DMS114 treated with DMSO at 0.1 percent for 48 hours (cell line): ENCODE results near the gene NCCRP1.

Experiments
- DNase-seq: peaks from one replicate; lab custom pipeline; 2025; ENCODE audit not compliant: unreplicated experiment; lab: John Stamatoyannopoulos, UW

The NCCRP1 gene

GRCh38 chr19:39178296-39179006 is 18.3 kb upstream of the NCCRP1 start:
- no peak for DNase-seq

GRCh38 chr19:39179754-39180153 is 17.0 kb upstream of the NCCRP1 start:
- DNase-seq = no peak

GRCh38 chr19:39180749-39181148 is 16.0 kb upstream of the NCCRP1 start:
- DNase-seq = no peak

GRCh38 chr19:39181500-39182173 is 15.1 kb upstream of the NCCRP1 start:
- no peak for DNase-seq

GRCh38 chr19:39182174-39182505 is 14.6 kb upstream of the NCCRP1 start:
- no peak for DNase-seq

- DNase-seq = no peak
These were observed 13.7 kb upstream of the NCCRP1 start for GRCh38 chr19:39183104-39183503.

- DNase-seq = no peak
These were observed 10.4 kb upstream of the NCCRP1 start for GRCh38 chr19:39186391-39186790.

GRCh38 chr19:39187552-39187943 is 9.2 kb upstream of the NCCRP1 start:
- no peak for DNase-seq

GRCh38 chr19:39188960-39189359 is 7.8 kb upstream of the NCCRP1 start:
- no peak for DNase-seq

GRCh38 chr19:39190768-39191167 is 6.0 kb upstream of the NCCRP1 start:
- no peak for DNase-seq

GRCh38 chr19:39192846-39193245 is 3.9 kb upstream of the NCCRP1 start:
- DNase-seq = no peak

- no peak for DNase-seq
These were observed 3.0 kb upstream of the NCCRP1 start for GRCh38 chr19:39193803-39194202.

GRCh38 chr19:39194832-39195542 is 1.8 kb upstream of the NCCRP1 start:
- DNase-seq = no peak

GRCh38 chr19:39195755-39196154 is 1.0 kb upstream of the NCCRP1 start:
- no peak for DNase-seq

GRCh38 chr19:39196320-39196719 is 444 bp upstream of the NCCRP1 start:
- DNase-seq = no peak

- DNase-seq = no peak
These were observed 1.0 kb downstream of the NCCRP1 start for GRCh38 chr19:39197808-39198207.

- DNase-seq = no peak
These were observed 2.3 kb downstream of the NCCRP1 start for GRCh38 chr19:39199025-39199424.

- DNase-seq = no peak
These were observed 3.5 kb downstream of the NCCRP1 start for GRCh38 chr19:39200066-39200802.

- no peak for DNase-seq
These were observed 4.0 kb downstream of the NCCRP1 start for GRCh38 chr19:39200803-39201115.

- DNase-seq = no peak
These were observed 6.2 kb downstream of the NCCRP1 start for GRCh38 chr19:39202998-39203355.

GRCh38 chr19:39203372-39204341 is 6.9 kb downstream of the NCCRP1 start, which contains the start of gene SYCN:
Gene SYCN (minus strand): TSS chr19:39204263. CDS start chr19:39204254, 9 bp downstream.
- no peak for DNase-seq
